Fibroblast of skin of scalp (primary cell): ENCODE data around the gene MAGEA3. TPM values are rescaled to one million over a fixed set of nuclear protein-coding genes. Genes with fewer than 3 reads are reported as not detected.
A peak's percentile ranks its signal among the peaks of the same experiment; 100 is the strongest.
"Not testable (repeated sequence)": the region's sequence is repeated elsewhere in the genome, so short reads cannot be mapped to it uniquely, and the experiment has no call there.

Experiments used
- DNase-seq: peaks from one replicate; pipeline ENCODE4 v3.0.0-alpha.2; 2013
- polyA plus RNA-seq, 2 experiments: library from polyadenylated mRNA; unstranded; fragments of 120-200 nt; gene quantifications; one replicate each; pipeline ENCODE4 v1.2.1, GENCODE V29; 2013; ENCODE audit not compliant: insufficient read length in 2 of 2

The MAGEA3 gene
- polyA plus RNA-seq (2013, experiment 1 of 2; ENCODE audit: insufficient read length): not detected
- not detected for polyA plus RNA-seq (2013, experiment 2 of 2; ENCODE audit: insufficient read length)

- DNase-seq: not testable (repeated sequence)
These were observed at the start of gene MAGEA3 for GRCh38 chrX:152697952-152698931. Gene MAGEA3 (plus strand): TSS chrX:152698794. CDS start chrX:152700833, 2,039 bp downstream.

- no peak for DNase-seq
These were observed 46.5 kb upstream of the MAGEA3 start for GRCh38 chrX:152652060-152652459.

- DNase-seq: no peak
These were observed 46.1 kb upstream of the MAGEA3 start for GRCh38 chrX:152652467-152652866.

GRCh38 chrX:152656087-152656486 lies 42.5 kb upstream of the MAGEA3 start:
- DNase-seq: no peak

- DNase-seq: no peak
These were observed 41.7 kb upstream of the MAGEA3 start for GRCh38 chrX:152656890-152657289.

- DNase-seq: no peak
These were observed 40.3 kb upstream of the MAGEA3 start for GRCh38 chrX:152658302-152658701.

- DNase-seq: no peak
These were observed 35.5 kb upstream of the MAGEA3 start for GRCh38 chrX:152663086-152663485.

- DNase-seq: no peak
These were observed 24.5 kb upstream of the MAGEA3 start for GRCh38 chrX:152674135-152674534.

GRCh38 chrX:152674652-152675051 lies 23.9 kb upstream of the MAGEA3 start:
- DNase-seq: not testable (repeated sequence)

- DNase-seq: not testable (repeated sequence)
These were observed 17.6 kb upstream of the MAGEA3 start for GRCh38 chrX:152681012-152681411.

GRCh38 chrX:152700390-152700789 lies 1.8 kb downstream of the MAGEA3 start:
- peak; percentile 0 for DNase-seq

- DNase-seq: not testable (repeated sequence)
These were observed 7.9 kb downstream of the MAGEA3 start for GRCh38 chrX:152706500-152706899.

GRCh38 chrX:152709173-152709572 lies 10.6 kb downstream of the MAGEA3 start, which contains the start of gene CSAG2:
Gene CSAG2 (minus strand): TSS chrX:152709273. CDS start chrX:152709112, 161 bp downstream.
- DNase-seq: not testable (repeated sequence)

GRCh38 chrX:152713195-152713594 lies 14.6 kb downstream of the MAGEA3 start:
- DNase-seq: not testable (repeated sequence)

GRCh38 chrX:152713815-152714787 lies 15.5 kb downstream of the MAGEA3 start, which contains the start of gene MAGEA2B:
Gene MAGEA2B (plus strand): TSS chrX:152714628. CDS start chrX:152717107, 2,479 bp downstream.
- DNase-seq: not testable (repeated sequence)

- DNase-seq: no peak
These were observed 26.8 kb downstream of the MAGEA3 start for GRCh38 chrX:152725409-152725808.

- no peak for DNase-seq
These were observed 34.8 kb downstream of the MAGEA3 start, which contains the start of the genes CSAG1 and MAGEA12 for GRCh38 chrX:152733261-152733975. Gene CSAG1 (minus strand): TSS chrX:152733721. CDS start chrX:152732460, 1,261 bp downstream. Gene MAGEA12 (plus strand): TSS chrX:152733757. CDS start chrX:152736162, 2,405 bp downstream.

GRCh38 chrX:152734143-152734858 lies 35.7 kb downstream of the MAGEA3 start:
- DNase-seq: not testable (repeated sequence)

GRCh38 chrX:152735101-152735500 lies 36.5 kb downstream of the MAGEA3 start:
- DNase-seq: no peak

- no peak for DNase-seq
These were observed 37.4 kb downstream of the MAGEA3 start for GRCh38 chrX:152735860-152736511.
